Lower leg skin (tissue), 4 donors: ENCODE data around the gene NUDT13. TPM values are rescaled to one million over a fixed set of nuclear protein-coding genes. Genes with fewer than 3 reads are reported as not detected.

Experiments
- DNase-seq, 2 donors: peaks; one replicate each; pipeline ENCODE4 v3.0.0-alpha.2; 2019; ENCODE audit warnings: low spot score in 2 of 2
- H3K4me3 ChIP-seq: fragments of 200-600 bp; sonication (generic); 2 replicates; pipeline ENCODE4 v1.5.1; 2017; ENCODE audit warnings: mild to moderate bottlenecking, low read depth; ENCODE audit not compliant: poor library complexity, severe bottlenecking
- CTCF ChIP-seq, 3 donors: fragments of 450-650 bp; IDR thresholded peaks; one replicate each; pipeline ENCODE4 v1.5.1; 2016; ENCODE audit warnings: antibody characterized with exemption in 3 of 3, mild to moderate bottlenecking in 3 of 3, moderate library complexity in 2 of 3
- POLR2A ChIP-seq, 2 donors: fragments of 450-650 bp; IDR thresholded peaks; one replicate each; pipeline ENCODE4 v1.6.1; 2016 to 2017; ENCODE audit warnings: antibody characterized with exemption in 2 of 2, mild to moderate bottlenecking in 1 of 2, moderate library complexity in 1 of 2
- WGBS, 2 donors: methylation state at CpG; one replicate each; pipeline ENCODE4 v1.1.5; 2018; 5-methylcytosine and 5-hydroxymethylcytosine counted together
- intact Hi-C: fragments of 100-400 bp; cut with DNase I; formaldehyde crosslinking; loops from one replicate; pipeline ENCODE4 v1.15.0; 2023; ENCODE audit warnings: low total_unique reads
- total RNA-seq, 4 donors: library from RNA; depleted of rRNA; stranded (reverse); fragments of >200 nt; gene quantifications; one replicate each; pipeline ENCODE4 v1.1.0, GENCODE V29; 2016

NUDT13 gene
- total RNA-seq, 4 donors from 2014 or later, result 1.3 to 3.6 (median 2.9) TPM

- TF ChIP-seq POLR2A (IDR thresholded peaks at IDR 0.05) (peak in 1 of 2 donors; percentile 79), CTCF (IDR thresholded peaks at IDR 0.05) (no peak)
- peak; percentile 93 to 98 for DNase-seq
- peak within 1 kb of the TSS; percentile 84 for H3K4me3 ChIP-seq
- intact Hi-C loops, result no loop called here
- WGBS, 2 donors, result 1% methylated on average over 40 to 43 of the region's 49 CpGs
These were observed 57.7 kb downstream of the NUDT13 start, which contains the start of the genes ECD and FAM149B1 for GRCh38 chr10:73167783-73168464. Gene ECD (minus strand): TSS chr10:73168008. CDS start chr10:73163937, 4,071 bp downstream. Gene FAM149B1 (plus strand): TSS chr10:73168119. CDS start chr10:73168340, 221 bp downstream.

GRCh38 chr10:73168465-73168803 lies 58.2 kb downstream of the NUDT13 start:
- no peak for TF ChIP-seq CTCF (IDR thresholded peaks at IDR 0.05)
- TF ChIP-seq POLR2A (IDR thresholded peaks at IDR 0.05), result no peak
- no peak for DNase-seq
- H3K4me3 ChIP-seq, result peak overlapping the region; percentile 84
- WGBS, 2 donors, result 0% methylated on average over 6 of the region's 6 CpGs
- intact Hi-C loops, result no loop called here

GRCh38 chr10:73169320-73169719 lies 59.1 kb downstream of the NUDT13 start:
- no peak for TF ChIP-seq POLR2A (IDR thresholded peaks at IDR 0.05)
- TF ChIP-seq CTCF (IDR thresholded peaks at IDR 0.05), result no peak
- 96 to 99% methylated on average over 3 of the region's 3 CpGs for WGBS, 2 donors
- no peak for DNase-seq
- intact Hi-C loops, result no loop called here
- H3K4me3 ChIP-seq, result no peak overlapping the region

GRCh38 chr10:73172867-73173266 lies 62.6 kb downstream of the NUDT13 start:
- intact Hi-C loops, result no loop called here
- no peak for TF ChIP-seq CTCF (IDR thresholded peaks at IDR 0.05)
- no peak for TF ChIP-seq POLR2A (IDR thresholded peaks at IDR 0.05)
- no peak for DNase-seq
- H3K4me3 ChIP-seq, result no peak overlapping the region

GRCh38 chr10:73174148-73174925 lies 64.1 kb downstream of the NUDT13 start:
- TF ChIP-seq POLR2A (IDR thresholded peaks at IDR 0.05) (no peak), CTCF (IDR thresholded peaks at IDR 0.05) (no peak)
- 98 to 100% methylated on average over 1 of the region's 1 CpG for WGBS, 2 donors
- DNase-seq, result no peak
- no peak overlapping the region for H3K4me3 ChIP-seq
- intact Hi-C loops, result no loop called here

Other genes with a start within 250 kb of the NUDT13 start
- gene OIT3, start 216.7 kb upstream of the NUDT13 start, total RNA-seq, result not detected
- not detected for gene PLA2G12B, start 155.6 kb upstream of the NUDT13 start, total RNA-seq
- gene P4HA1, start 13.6 kb upstream of the NUDT13 start, total RNA-seq, result 10 to 100 TPM; 14.3 to 29.5 (median 20.5) TPM
- 10 to 100 TPM; 29.8 to 35.4 (median 31.3) TPM for gene ECD, start 57.6 kb downstream of the NUDT13 start, total RNA-seq
- gene FAM149B1, start 57.7 kb downstream of the NUDT13 start, total RNA-seq, result 10 to 100 TPM; 12.4 to 21.7 (median 16.3) TPM
- 10 to 100 TPM; 10.5 to 19.9 (median 17.4) TPM for gene DNAJC9, start 136.8 kb downstream of the NUDT13 start, total RNA-seq
- gene MRPS16, start 142.2 kb downstream of the NUDT13 start, total RNA-seq, result 10 to 100 TPM; 25.3 to 43.3 (median 40.0) TPM
- gene CFAP70, start 248.4 kb downstream of the NUDT13 start, total RNA-seq, result 1 to 10 TPM in 3 of 4 donors, under 1 TPM in 1; 0.94 to 7.0 (median 1.8) TPM